Fibroblast of gingiva (primary cell): Measurements from ENCODE around the gene RPS28.
"Not testable (repeated sequence)": the region's sequence is repeated elsewhere in the genome, so short reads cannot be mapped to it uniquely, and the experiment has no call there.

Source experiments
- DNase-seq: peaks from one replicate; pipeline ENCODE4 v3.0.0-alpha.2; 2011; ENCODE audit warnings: low read depth

RPS28 gene

DNA sequence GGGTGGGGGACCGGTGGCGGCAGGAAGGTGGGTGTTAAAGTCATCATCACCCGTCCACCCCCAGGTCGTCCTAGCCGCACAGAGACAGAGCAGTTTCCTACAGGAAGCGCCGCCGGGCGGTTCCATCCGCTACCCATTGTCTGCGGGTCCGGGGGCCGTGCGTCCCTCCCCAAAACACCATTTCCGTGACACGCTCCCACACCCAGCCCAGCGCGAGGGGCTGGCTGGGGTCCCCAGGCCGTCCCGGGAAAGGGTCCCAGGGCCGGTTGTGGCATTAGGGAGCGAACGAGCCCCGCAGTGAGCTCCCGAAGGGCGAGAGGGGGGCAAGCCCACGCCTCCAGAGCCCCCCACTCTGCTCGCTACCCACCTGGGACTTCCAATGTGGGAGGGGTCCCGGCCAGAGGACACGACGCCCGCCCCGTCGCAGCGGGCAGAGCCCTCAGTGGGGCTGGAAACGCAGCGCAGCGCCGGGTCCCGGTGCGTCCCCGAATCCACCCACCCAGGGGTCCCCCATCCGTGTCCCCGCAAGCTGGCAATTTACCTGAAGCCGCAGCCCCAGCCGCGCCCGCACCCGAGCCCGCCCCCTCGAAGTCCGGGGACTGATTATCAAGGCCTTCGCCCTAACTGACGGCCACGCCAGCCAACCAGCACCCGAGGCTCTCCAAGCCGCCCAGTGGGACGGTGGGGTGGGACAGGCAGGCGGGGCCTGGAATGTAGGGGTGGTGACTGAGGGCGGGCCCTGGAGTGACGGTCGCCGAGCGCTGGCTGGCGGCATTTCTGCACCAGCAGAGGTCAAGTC is 21.6 kb downstream of the RPS28 start, which contains the start of gene KANK3:
Gene KANK3 (minus strand): TSS at position 579 of the 799 bp plus-strand sequence. CDS start 5,434 bp downstream, outside the sequence.
- peak; percentile 97 for DNase-seq

GRCh38 chr19:8343483-8343844 is 22.2 kb downstream of the RPS28 start:
- DNase-seq = no peak

DNA sequence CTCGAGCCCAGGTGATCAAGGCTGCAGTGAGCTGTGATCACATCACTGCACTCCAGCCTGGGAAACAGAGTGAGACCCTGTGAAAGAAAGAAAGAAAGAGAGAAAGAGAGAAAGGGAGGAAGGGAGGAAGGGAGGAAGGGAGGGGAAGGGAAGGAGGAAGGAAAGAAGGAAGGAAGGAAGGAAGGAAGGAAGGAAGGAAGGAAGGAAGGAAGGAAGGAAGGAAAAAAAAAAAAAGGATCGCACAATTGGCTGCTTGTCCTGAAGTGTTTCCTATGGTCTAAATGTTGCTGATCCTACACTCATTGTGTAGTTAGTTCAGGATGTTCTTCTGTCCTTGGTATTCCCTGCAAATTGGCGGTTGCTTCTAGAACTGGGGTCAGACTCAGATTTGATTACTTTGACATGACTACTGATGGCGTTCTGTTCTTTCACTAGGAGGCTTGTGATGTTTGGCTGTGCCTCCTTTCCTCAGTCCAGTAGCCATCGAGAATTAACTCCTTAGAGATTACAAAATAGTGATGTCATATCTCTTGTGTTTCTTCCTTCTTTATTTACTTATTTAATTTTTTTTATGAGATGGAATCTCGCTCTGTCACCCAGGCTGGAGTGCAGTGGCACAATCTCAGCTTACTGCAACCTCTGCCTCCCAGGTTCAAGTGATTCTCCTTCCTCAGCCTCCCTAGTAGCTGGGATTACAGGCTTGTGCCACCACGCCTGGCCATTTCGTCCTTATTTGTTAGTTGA is 28.5 kb downstream of the RPS28 start:
- not testable (repeated sequence) for DNase-seq

DNA sequence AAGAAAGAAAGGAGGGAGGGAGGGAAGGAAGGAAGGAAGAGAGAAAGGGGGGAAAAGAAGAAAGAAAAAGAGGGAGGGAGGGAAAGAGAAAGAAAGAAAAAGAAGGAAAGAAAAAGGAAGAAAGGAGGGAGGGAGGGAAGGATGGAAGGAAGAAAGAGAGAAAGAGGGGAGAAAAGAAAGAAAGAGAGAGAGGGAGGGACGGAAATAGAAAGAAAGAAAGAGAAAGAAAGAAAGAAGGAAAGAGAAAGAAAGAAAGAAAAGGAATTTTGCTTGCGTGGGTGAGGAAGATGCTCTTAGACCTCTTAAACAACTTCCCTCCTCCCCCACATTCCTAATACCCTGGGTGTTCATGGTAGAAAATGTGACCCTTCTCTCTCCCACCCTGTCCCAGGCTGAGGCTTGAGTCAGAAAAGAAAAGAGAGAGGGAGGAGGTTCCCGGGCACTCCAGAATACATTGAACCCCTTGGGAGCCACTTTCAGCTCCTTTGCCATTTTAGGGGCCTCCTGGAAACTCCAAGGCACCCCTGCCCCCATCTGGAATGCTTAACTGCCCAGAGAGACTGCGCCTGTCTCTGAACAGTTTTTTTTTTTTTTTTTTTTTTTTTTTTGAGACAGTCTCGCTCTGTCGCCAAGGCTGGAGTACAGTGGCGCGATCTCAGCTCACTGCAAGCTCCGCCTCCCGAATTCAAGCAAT is 31.0 kb downstream of the RPS28 start:
- no peak for DNase-seq

GRCh38 chr19:8352845-8353244 is 31.5 kb downstream of the RPS28 start:
- DNase-seq = not testable (repeated sequence)

- peak; percentile 97 for DNase-seq
These were observed 34.5 kb downstream of the RPS28 start for GRCh38 chr19:8355631-8356402.

DNA sequence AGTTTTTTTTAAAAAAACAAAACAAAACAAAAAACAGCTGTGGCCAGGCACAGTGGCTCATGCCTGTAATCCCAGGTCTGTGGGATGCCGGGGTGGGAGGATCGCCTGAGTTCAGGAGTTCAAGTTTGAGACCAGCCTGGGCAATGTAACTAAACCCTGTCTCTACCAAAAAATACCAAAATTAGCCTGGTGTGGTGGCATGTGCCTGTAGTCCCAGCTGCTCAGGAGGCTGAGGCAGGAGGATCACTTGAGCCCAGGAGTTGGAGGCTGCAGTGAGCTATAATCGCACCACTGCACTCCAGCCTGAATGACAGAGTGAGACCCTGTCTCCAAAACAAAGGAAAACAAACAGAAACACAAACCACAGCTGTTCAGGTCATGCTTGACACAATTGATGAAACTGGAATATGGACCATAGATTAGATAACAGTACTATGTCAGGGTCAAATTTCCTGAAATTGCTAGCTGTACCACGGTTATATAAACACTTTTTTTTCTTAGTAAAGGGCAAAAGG is 35.8 kb downstream of the RPS28 start:
- DNase-seq = no peak

GRCh38 chr19:8358948-8359347 is 37.7 kb downstream of the RPS28 start:
- DNase-seq = no peak

GRCh38 chr19:8360196-8360595 is 38.9 kb downstream of the RPS28 start:
- DNase-seq = no peak

DNA sequence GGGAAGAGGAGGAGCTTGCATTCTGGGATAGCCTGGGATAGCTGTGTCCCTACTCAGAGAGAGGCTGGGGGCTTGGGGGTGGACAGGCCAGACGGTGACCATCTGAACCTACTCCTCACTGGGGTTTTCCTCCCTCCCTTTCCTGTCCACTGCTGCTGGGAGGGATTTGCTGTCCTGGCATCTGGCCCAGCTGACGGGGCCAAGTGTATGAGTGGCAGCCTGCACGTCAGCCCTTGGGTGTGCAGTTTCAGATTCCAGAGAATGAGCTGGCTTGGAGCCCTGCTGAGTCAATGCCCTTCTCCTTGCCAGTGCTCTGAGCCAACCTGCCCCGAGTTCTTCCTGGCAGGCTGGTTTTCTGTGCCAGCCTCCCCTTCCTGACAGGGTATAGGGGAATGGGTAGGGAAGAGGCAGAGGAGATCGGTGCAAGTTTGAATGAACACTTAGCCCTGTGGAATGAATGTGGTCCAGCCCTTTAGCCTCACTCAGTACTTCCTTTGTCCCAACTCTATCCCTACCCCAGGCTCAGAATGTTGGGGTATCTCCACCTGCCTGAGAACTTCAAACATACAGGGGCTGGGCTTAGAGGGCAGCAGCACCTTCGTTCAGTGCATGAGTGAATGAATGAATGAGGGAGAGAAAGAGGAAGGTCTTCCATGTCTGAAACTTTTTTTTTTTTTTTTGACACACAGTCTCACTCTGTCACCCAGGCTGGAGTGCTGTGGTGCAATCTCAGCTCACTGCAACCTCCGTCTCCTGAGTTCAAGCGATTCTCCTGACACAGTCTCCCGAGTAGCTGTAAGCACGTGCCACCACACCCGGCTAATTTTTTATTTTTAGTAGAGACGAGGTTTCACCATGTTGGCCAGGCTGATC is 40.9 kb downstream of the RPS28 start:
- DNase-seq = peak; percentile 99

GRCh38 chr19:8363803-8364771 is 42.8 kb downstream of the RPS28 start, which contains the start of gene ANGPTL4:
Gene ANGPTL4, plus strand, starts transcription at chr19:8364155. Its CDS starts 167 bp downstream, at chr19:8364322.
- DNase-seq = peak; percentile 88

DNA sequence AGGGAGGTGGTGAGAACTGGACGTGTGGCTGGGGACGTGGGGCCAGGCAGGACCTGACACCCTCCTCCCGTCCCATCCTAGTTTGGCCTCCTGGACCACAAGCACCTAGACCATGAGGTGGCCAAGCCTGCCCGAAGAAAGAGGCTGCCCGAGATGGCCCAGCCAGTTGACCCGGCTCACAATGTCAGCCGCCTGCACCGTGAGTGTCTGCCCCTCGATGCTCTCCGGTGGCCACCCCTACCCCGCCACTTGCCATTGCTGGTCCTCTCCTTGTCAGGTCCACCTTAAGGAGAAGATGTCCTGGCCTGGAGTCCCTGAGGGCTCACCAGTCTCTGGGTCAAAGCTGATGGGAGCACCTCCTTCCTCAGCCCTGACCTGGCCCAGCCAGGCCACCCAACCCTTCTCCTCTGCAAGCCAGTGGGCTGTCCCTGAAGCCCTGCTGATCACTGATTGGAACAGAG is 44.9 kb downstream of the RPS28 start:
- no peak for DNase-seq

- peak; percentile 38 for DNase-seq
These were observed 45.6 kb downstream of the RPS28 start for GRCh38 chr19:8366961-8367326.

DNA sequence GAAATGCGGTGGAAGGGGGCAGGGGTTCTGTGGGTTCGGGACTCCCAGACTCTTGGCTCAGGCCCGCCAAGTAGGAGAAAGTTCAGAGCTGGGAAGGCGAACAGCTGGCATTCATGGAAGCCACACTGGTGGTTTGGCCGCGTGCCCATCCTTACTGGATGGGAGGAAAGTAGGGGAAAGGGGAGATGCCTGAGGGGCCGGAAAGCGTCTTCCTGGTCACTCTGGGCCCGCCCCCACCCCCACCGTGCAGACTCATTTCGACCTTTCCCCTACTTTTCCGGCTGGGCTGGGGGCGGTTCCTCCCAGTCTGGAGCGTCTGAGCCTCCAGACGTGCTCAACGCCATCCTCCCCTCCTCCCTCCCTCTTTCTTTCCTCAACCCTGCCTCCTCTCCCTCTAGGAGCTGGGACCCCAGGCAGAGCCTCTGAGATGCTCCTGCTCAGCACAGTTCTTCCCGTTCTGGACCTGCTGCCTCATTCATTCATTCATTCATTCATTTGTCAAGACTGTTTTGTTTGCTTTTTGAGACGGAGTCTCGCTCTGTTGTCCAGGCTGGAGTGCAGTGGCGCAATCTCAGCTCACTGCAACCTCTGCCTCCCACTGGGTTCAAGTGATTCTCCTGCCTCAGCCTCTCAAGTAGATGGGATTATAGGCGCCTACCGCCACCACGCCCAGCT is 46.2 kb downstream of the RPS28 start:
- DNase-seq = peak; percentile 96

DNA sequence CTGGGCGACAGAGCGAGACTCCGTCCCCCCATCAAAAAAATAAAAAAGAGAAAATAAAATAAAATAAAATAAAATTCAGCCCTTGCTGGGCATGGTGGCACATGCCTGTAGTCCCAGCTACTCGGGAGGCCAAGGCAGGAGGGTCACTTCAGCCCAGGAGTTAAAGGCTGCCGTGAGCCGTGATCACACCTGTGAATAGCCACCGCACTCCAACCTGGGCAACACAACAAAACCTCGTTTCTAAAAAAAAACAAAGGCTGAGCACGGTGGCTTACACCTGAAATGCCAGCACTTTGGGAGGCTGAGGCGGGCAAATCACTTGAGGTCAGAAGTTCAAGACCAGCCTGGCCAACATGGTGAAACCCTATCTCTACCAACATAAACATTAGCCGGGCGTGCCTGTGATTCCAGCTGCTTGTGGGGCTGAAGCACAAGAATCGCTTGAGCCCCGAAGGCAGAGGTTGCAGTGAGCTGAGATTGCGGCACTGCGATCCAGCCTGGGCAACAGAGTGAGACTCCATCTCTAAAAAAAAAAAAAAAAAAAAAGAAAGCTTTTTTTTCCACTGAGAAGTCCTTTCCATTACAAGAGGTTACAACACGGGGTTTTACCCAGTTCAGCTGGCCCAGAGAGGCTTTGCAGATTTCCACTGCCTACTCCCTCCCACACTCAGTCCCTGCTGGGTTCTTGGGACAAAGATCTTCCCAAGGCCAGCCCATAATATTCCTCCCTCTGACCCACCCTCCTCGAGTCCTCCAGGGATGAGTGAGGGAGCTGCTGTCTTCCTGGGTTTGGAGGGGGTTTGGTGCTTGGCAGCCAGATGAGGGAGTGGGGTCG is 49.1 kb downstream of the RPS28 start:
- peak; percentile 73 for DNase-seq

DNA sequence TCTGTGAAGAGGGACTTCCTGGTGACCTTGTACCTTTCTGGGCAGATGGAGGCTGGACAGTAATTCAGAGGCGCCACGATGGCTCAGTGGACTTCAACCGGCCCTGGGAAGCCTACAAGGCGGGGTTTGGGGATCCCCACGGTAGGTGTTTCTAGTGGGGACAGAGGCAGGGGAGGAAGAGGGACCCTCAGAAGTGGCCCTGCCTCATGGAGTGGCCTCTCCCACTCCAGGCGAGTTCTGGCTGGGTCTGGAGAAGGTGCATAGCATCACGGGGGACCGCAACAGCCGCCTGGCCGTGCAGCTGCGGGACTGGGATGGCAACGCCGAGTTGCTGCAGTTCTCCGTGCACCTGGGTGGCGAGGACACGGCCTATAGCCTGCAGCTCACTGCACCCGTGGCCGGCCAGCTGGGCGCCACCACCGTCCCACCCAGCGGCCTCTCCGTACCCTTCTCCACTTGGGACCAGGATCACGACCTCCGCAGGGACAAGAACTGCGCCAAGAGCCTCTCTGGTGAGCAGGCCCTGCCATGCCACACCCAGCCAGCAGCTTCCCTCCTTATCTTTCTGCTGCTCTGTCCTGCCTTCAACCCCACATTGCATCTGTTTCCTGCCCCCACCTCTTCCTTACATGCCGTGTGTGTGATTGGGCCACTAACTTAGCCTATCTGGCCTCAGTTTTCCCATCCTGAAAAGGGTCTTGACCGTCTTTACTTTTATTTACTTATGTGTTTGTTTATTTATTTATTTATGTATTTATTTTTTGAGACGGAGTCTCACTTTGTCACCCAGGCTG is 49.9 kb downstream of the RPS28 start:
- DNase-seq = no peak
